ENCODE measurements around the gene ATXN3L.

ATXN3L gene

GRCh38 chrX:13271511-13271910 lies 48.3 kb downstream of the ATXN3L start:
- DNase-seq (ENCODE audit: low read depth, low spot score): no peak
- TF ChIP-seq SUZ12 (IDR thresholded peaks at IDR 0.05; ENCODE audit: extremely low read depth, insufficient read depth, insufficient read length): no peak
- TF ChIP-seq YY1 (IDR thresholded peaks at IDR 0.05; ENCODE audit: insufficient read depth, insufficient read length): no peak
- TF ChIP-seq ZNF274 (IDR thresholded peaks at IDR 0.05; ENCODE audit: low read depth, low read length): no peak
- Histone ChIP-seq H3K9ac (ENCODE audit: insufficient read length, low read depth) (no peak overlapping the region), H3K36me3 (ENCODE audit: insufficient read depth, insufficient read length, low read length) (no peaks in the 10 kb centered on the region), H3K4me3 (ENCODE audit: insufficient read length, low read depth) (no peak overlapping the region), H3K9me3 (ENCODE audit: insufficient read depth, low read length) (no peaks in the 10 kb centered on the region), H3K4me1 (ENCODE audit: insufficient read depth, insufficient read length) (no peaks in the 10 kb centered on the region), H3K27me3 (ENCODE audit: insufficient read depth, insufficient read length) (no peaks in the 10 kb centered on the region)

GRCh38 chrX:13270360-13270759 lies 49.5 kb downstream of the ATXN3L start:
- DNase-seq (ENCODE audit: low read depth, low spot score): no peak
- Histone ChIP-seq H3K27me3 (ENCODE audit: insufficient read depth, insufficient read length) (no peaks in the 10 kb centered on the region), H3K9me3 (ENCODE audit: insufficient read depth, low read length) (no peaks in the 10 kb centered on the region), H3K9ac (ENCODE audit: insufficient read length, low read depth) (no peak overlapping the region), H3K4me1 (ENCODE audit: insufficient read depth, insufficient read length) (no peaks in the 10 kb centered on the region), H3K36me3 (ENCODE audit: insufficient read depth, insufficient read length, low read length) (no peaks in the 10 kb centered on the region), H3K4me3 (ENCODE audit: insufficient read length, low read depth) (no peak overlapping the region)
- TF ChIP-seq YY1 (IDR thresholded peaks at IDR 0.05; ENCODE audit: insufficient read depth, insufficient read length) (no peak), SUZ12 (IDR thresholded peaks at IDR 0.05; ENCODE audit: extremely low read depth, insufficient read depth, insufficient read length) (no peak), ZNF274 (IDR thresholded peaks at IDR 0.05; ENCODE audit: low read depth, low read length) (no peak)

DNA sequence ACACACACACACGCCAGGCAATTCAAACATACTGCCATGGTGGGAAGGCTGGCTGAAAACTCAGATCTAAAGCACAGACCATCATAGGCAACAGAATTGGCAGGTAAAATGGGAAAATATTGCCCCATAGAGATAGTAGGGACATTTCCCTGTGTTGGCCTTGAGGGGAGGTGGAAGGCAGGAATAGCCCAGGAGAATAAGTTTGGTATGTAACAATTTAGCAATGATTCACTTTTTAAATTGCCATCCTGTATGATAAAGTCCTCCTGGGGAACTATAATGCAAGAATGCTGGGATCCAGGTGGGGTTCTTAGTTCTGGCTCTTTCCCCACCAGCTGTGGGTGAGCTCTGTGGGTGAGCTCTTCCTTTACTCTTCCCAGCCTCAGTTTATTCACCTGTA lies 51.0 kb downstream of the ATXN3L start:
- Histone ChIP-seq H3K4me3 (ENCODE audit: insufficient read length, low read depth) (no peak overlapping the region), H3K27me3 (ENCODE audit: insufficient read depth, insufficient read length) (no peaks in the 10 kb centered on the region), H3K9me3 (ENCODE audit: insufficient read depth, low read length) (no peaks in the 10 kb centered on the region), H3K4me1 (ENCODE audit: insufficient read depth, insufficient read length) (no peaks in the 10 kb centered on the region), H3K36me3 (ENCODE audit: insufficient read depth, insufficient read length, low read length) (no peaks in the 10 kb centered on the region), H3K9ac (ENCODE audit: insufficient read length, low read depth) (no peak overlapping the region)
- no peak for TF ChIP-seq SUZ12 (IDR thresholded peaks at IDR 0.05; ENCODE audit: extremely low read depth, insufficient read depth, insufficient read length)
- no peak for TF ChIP-seq ZNF274 (IDR thresholded peaks at IDR 0.05; ENCODE audit: low read depth, low read length)
- no peak for TF ChIP-seq YY1 (IDR thresholded peaks at IDR 0.05; ENCODE audit: insufficient read depth, insufficient read length)
- DNase-seq (ENCODE audit: low read depth, low spot score): no peak
